SK-N-MC (cell line): Measurements from ENCODE around the gene AKR1A1.

Experiments used
- DNase-seq: peaks from one replicate; pipeline ENCODE4 v3.0.0-alpha.2; 2011; ENCODE audit warnings: low read depth, low spot score
- H3K27ac ChIP-seq: fragments of 200-600 bp; sonication (generic); 2 replicates; pipeline ENCODE4 v1.5.1; 2016; ENCODE audit warnings: mixed run types
- H3K36me3 ChIP-seq: fragments of 200-600 bp; sonication (generic); 2 replicates; pipeline ENCODE4 v1.6.1; 2017; ENCODE audit warnings: antibody characterized with exemption, low read length, mixed read lengths; ENCODE audit not compliant: insufficient read depth
- H3K4me3 ChIP-seq: fragments of 200-600 bp; sonication (generic); 2 replicates; pipeline ENCODE4 v1.5.1; 2016
- H3K9ac ChIP-seq: fragments of 200-600 bp; sonication (generic); 2 replicates; pipeline ENCODE4 v1.8.0; 2017; ENCODE audit warnings: mixed run types, mixed read lengths; ENCODE audit not compliant: insufficient read length
- H3K9me3 ChIP-seq: fragments of 200-600 bp; sonication (generic); 2 replicates; pipeline ENCODE4 v1.6.1; 2017; ENCODE audit warnings: low read depth, mild to moderate bottlenecking, antibody characterized with exemption, low read length, moderate library complexity, mixed read lengths
- EZH2 ChIP-seq: fragments of 200-600 bp; sonication (generic); IDR thresholded peaks from one replicate; pipeline ENCODE4 v1.6.1; 2017; ENCODE audit warnings: antibody characterized with exemption
- FOXP2 ChIP-seq: optimal IDR thresholded peaks from 2 replicates; pipeline ENCODE3; 2011; ENCODE audit warnings: mild to moderate bottlenecking, moderate library complexity; ENCODE audit not compliant: insufficient read depth; ENCODE audit errors: extremely low read length, control extremely low read depth
- POLR2AphosphoS5 ChIP-seq: IDR thresholded peaks from 2 replicates; pipeline ENCODE4 v1.6.1; 2012; ENCODE audit warnings: mild to moderate bottlenecking, low read depth, low read length, borderline replicate concordance

AKR1A1 gene

DNA sequence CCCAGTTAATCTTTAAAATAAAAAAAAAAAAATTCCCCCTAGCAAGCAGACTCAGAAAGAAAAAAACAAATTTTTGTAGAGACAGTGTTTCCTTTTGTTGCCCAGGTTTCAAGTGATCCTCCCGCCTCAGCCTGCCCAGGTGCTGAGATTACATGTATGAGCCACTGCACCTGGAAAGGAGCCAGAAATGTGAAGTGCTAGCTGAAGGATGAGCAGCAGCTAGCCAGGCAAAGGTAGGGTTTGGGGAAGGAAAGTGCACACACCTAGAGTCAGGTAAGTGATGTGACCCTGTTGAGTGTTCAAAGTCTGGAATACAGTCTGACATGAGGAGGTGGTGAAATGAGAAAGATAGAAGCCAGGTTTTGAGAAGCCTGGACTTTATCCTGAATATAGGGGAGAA, 1.7 kb downstream of the AKR1A1 start:
- no peak for TF ChIP-seq FOXP2
- TF ChIP-seq POLR2AphosphoS5, result no peak
- H3K9ac ChIP-seq, result peak overlapping the region; percentile 95
- no peak for DNase-seq
- no peaks in the 10 kb centered on the region for H3K9me3 ChIP-seq
- peaks cover 29% of the 10 kb centered on the region for H3K36me3 ChIP-seq
- H3K4me3 ChIP-seq, result peak overlapping the region; percentile 99
- no peak overlapping the region for H3K27ac ChIP-seq

DNA sequence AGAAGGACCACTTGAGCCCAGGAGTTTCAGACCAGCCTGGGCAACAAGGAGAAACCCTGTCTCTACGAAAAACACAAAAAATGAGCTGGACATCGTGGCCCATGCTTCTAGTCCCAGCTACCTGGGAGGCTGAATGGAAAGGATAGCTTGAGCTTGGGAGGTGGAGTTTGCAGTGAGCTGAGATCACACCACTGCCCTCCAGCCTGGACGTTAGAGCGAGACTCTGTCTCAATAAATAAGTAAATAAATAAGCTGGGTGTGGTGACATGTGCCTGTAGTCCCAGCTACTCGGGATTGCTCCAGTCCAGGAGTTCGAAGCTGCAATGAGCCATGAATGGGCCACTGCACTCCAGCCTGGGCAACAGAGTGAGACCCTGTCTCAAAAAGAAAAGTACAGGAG, 3.6 kb downstream of the AKR1A1 start:
- no peak for DNase-seq
- Histone ChIP-seq H3K36me3 (peaks cover 34% of the 10 kb centered on the region), H3K9ac (no peak overlapping the region), H3K4me3 (no peak overlapping the region), H3K9me3 (no peaks in the 10 kb centered on the region), H3K27ac (no peak overlapping the region)
- TF ChIP-seq EZH2 (no peak), POLR2AphosphoS5 (no peak), FOXP2 (no peak)

DNA sequence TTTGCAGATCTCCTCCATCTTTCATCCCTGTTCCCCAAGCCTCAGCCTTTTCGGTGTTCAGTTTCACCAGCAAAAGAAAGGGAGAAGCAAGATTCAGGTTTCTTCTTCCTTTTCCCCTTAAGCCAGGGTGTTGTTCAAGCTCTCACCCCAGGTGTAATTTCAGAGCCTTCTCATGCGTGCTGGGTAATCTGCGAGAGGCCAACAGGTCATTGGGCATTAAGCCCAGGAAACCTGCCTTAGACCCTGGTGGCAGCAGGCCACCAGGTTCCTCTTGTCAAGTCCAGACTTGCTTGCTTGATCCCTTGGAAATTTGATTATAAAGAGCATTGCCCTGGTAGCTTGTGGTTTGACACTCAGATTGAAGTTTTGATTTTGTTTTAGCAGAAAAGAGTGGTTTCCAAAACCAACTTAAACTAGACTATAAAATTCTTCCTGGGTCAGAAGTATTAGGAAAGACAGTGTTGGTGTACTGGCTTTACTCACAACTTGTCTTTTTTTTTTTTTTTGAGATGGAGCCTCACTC, 6.9 kb downstream of the AKR1A1 start:
- H3K9me3 ChIP-seq, result no peaks in the 10 kb centered on the region
- DNase-seq, result no peak
- no peak for TF ChIP-seq EZH2
- no peak for TF ChIP-seq FOXP2
- no peak for TF ChIP-seq POLR2AphosphoS5
- no peak overlapping the region for H3K27ac ChIP-seq
- no peak overlapping the region for H3K9ac ChIP-seq
- H3K4me3 ChIP-seq, result no peak overlapping the region
- H3K36me3 ChIP-seq, result peaks cover 48% of the 10 kb centered on the region

DNA sequence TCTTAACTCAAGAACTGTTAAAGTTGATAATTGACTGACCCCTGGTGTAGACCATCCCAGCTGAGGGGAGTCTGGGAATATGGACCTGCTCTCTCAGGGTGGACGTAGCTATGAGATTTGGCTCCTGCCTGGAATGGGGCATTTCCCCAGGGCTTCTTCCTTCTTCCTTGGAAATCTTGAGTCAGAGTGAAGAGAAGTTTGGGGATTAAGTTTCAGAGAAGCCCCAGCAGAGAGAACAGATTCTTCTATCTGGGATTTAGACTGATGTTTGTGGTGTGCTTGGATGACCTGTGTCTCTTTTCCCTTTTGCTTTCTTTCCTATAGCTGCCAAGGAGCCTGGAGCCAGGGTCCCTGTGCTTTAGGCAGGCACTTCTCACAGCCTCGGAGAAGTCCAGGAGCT, 13.2 kb downstream of the AKR1A1 start:
- Histone ChIP-seq H3K27ac (no peak overlapping the region), H3K9me3 (no peaks in the 10 kb centered on the region), H3K9ac (no peak overlapping the region), H3K4me3 (no peak overlapping the region), H3K36me3 (peaks cover 67% of the 10 kb centered on the region)
- DNase-seq, result no peak
- TF ChIP-seq EZH2 (no peak), POLR2AphosphoS5 (no peak), FOXP2 (no peak)

DNA sequence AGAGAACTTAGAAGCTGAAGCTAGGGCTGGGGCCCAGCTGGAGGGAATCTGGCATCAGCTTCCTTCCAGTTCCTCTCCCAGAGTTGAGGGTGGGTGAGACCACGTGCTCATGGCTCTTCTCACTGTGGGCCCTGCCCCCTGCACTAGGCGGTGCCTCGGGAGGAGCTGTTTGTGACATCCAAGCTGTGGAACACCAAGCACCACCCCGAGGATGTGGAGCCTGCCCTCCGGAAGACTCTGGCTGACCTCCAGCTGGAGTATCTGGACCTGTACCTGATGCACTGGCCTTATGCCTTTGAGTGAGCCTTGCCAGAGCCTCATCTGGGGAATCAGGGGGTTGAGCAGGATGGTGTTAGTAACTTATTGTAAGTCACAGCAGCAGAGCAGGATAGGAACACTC, 16.1 kb downstream of the AKR1A1 start:
- Histone ChIP-seq H3K36me3 (peaks cover 71% of the 10 kb centered on the region), H3K27ac (no peak overlapping the region)
- TF ChIP-seq EZH2 (no peak), POLR2AphosphoS5 (no peak), FOXP2 (no peak)

DNA sequence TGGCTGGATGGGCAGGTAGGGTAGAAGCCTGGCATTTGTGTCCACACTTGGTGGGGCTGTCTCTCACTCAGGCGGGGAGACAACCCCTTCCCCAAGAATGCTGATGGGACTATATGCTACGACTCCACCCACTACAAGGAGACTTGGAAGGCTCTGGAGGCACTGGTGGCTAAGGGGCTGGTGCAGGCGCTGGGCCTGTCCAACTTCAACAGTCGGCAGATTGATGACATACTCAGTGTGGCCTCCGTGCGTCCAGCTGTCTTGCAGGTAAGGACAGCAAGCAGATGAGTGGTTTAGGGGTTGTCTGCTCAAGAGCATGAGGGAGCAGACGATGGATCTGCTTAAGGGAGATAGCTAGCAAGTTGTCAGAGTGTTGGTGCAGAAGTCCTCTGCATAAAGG, 17.3 kb downstream of the AKR1A1 start:
- H3K36me3 ChIP-seq, result peaks cover 62% of the 10 kb centered on the region
- no peak overlapping the region for H3K4me3 ChIP-seq
- H3K27ac ChIP-seq, result no peak overlapping the region
- H3K9me3 ChIP-seq, result no peaks in the 10 kb centered on the region
- TF ChIP-seq POLR2AphosphoS5 (no peak), EZH2 (no peak), FOXP2 (no peak)
- no peak overlapping the region for H3K9ac ChIP-seq
- no peak for DNase-seq

More for the DNA sequence above, 16.1 kb downstream of the AKR1A1 start:
- no peak overlapping the region for H3K9ac ChIP-seq
- H3K4me3 ChIP-seq, result no peak overlapping the region
- H3K9me3 ChIP-seq, result no peaks in the 10 kb centered on the region
- DNase-seq, result no peak

DNA sequence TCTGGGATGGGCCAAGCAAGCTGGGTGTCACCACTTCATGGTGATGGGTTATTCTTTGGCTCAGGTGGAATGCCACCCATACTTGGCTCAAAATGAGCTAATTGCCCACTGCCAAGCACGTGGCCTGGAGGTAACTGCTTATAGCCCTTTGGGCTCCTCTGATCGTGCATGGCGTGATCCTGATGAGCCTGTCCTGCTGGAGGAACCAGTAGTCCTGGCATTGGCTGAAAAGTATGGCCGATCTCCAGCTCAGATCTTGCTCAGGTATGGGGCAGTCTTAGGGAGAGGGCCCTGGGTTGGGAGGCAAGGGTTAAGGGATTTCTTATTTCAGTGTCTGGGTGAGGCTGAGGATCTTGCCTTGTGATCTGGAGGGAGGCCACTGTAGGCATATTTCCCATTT, 17.8 kb downstream of the AKR1A1 start:
- no peak overlapping the region for H3K9ac ChIP-seq
- no peak for DNase-seq
- no peak for TF ChIP-seq EZH2
- TF ChIP-seq POLR2AphosphoS5, result no peak
- no peak for TF ChIP-seq FOXP2
- no peaks in the 10 kb centered on the region for H3K9me3 ChIP-seq
- no peak overlapping the region for H3K4me3 ChIP-seq
- H3K36me3 ChIP-seq, result peaks cover 57% of the 10 kb centered on the region
- no peak overlapping the region for H3K27ac ChIP-seq

DNA sequence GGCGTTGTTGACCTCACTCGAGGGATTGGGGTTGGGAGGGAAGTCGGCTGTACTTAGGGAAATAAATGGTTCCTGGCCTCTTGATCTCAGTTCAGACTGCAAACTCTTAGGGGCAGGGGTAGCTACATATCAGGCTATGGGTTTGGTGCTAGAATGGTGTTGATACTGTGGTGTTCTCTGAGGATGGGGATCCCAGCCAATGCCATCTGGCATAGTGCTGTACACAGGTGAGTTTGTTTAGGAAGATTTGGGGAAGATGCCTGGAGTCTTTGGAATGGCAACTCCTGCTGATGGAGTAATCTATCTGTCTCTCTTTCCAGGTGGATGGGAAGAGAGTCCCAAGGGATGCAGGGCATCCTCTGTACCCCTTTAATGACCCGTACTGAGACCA, 18.9 kb downstream of the AKR1A1 start:
- Histone ChIP-seq H3K9ac (no peak overlapping the region), H3K4me3 (no peak overlapping the region), H3K9me3 (no peaks in the 10 kb centered on the region), H3K36me3 (peaks cover 49% of the 10 kb centered on the region), H3K27ac (no peak overlapping the region)
- no peak for TF ChIP-seq POLR2AphosphoS5
- no peak for TF ChIP-seq EZH2
- no peak for TF ChIP-seq FOXP2
- DNase-seq, result no peak

DNA sequence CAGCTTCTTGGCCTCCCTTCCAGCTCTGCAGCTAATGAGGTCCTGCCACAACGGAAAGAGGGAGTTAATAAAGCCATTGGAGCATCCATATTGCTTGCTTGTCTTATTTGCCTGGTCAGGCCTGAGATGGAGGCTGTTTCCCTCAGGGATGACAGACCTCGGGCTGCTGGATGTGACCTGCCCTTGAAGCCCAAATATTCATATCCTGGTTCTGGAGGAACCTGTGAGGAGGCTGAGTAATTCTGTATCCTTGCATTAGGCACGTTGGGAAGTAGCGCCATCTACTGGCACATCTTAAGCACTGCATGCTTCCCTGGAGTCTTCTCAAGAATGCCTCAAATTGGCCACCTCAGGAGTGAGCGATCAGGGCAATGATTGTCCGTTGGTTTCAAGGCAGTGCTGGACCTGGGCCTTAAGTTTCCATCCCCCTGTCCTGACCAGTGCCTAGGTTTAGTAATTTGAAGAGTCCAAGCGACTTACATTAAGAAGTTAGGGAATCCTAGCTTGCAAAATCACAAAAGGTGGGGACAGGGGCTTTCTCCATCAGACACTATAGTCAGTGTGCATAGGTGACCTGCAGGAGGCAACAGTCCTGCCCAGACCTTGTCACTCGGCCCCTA, 19.4 kb downstream of the AKR1A1 start:
- DNase-seq, result no peak
- Histone ChIP-seq H3K27ac (no peak overlapping the region), H3K9ac (no peak overlapping the region), H3K9me3 (no peaks in the 10 kb centered on the region), H3K4me3 (no peak overlapping the region), H3K36me3 (peaks cover 49% of the 10 kb centered on the region)
- no peak for TF ChIP-seq FOXP2
- TF ChIP-seq EZH2, result no peak
- TF ChIP-seq POLR2AphosphoS5, result no peak
